Transverse colon (tissue), 4 donors: Measurements from ENCODE around the gene TUSC2.

Source experiments
- EP300 ChIP-seq: sonication (generic); formaldehyde crosslinking; IDR thresholded peaks from one replicate; pipeline ENCODE4 v1.6.1; 2017; ENCODE audit warnings: antibody characterized with exemption, low read depth
- POLR2A ChIP-seq: fragments of 450-650 bp; IDR thresholded peaks from one replicate; pipeline ENCODE4 v1.6.1; 2016; ENCODE audit warnings: antibody characterized with exemption, mild to moderate bottlenecking, moderate library complexity
- POLR2AphosphoS5 ChIP-seq, 3 donors: sonication (generic); formaldehyde crosslinking; IDR thresholded peaks; one replicate each; pipeline ENCODE4 v1.6.1; 2016; ENCODE audit warnings: antibody characterized with exemption in 3 of 3
- TF ChIP-seq, protein P1 (sequence below), 5 experiments: fragments of 200-600 bp in 3 of 5; fragments of 450-650 bp in 2 of 5; sonication (generic) in 3 of 5; IDR thresholded peaks; 1 replicate in 2 of 5; 2 replicates in 3 of 5; pipeline ENCODE4 v1.5.1; 2016 to 2017; ENCODE audit warnings: antibody characterized with exemption in 5 of 5, inconsistent platforms in 3 of 5, mild to moderate bottlenecking in 2 of 5, moderate library complexity in 1 of 5

DNA sequence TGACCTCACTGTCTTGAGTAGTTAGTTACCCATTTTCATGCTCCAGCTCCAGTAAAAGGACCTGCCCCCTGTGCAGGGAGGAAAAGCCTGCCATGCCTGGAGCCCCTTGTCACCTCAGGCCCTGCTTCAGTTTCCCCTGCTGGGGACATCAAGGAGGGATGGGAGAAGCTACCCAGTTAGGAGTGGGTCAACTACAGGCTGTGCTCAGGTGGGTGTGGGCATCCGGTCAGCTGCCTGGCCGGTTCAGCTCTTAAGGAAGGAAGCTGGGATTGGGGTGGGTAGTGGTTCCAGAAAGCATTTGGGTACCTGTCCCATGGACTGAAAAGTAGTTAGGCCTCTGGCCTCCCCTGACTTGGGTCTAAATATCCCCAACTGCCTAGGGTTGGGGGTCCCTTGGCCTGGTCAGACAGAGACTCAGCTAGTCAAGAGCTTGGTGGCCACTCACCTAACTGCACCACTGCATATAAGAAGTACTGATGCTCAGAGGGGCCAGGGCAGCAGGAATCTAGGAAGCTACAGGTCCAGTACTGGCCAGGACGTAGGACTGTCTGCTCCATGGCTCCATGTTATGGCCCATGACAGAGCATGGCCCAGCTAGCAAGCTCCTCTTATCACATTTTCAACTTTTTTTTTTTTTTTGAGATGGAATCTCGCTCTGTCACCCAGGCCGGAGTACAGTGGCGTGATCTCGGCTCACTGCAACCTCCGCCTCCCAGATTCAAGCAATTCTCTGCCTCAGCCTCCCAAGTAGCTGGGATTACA, 48.6 kb downstream of the TUSC2 start:
- TF ChIP-seq, protein P1, sequence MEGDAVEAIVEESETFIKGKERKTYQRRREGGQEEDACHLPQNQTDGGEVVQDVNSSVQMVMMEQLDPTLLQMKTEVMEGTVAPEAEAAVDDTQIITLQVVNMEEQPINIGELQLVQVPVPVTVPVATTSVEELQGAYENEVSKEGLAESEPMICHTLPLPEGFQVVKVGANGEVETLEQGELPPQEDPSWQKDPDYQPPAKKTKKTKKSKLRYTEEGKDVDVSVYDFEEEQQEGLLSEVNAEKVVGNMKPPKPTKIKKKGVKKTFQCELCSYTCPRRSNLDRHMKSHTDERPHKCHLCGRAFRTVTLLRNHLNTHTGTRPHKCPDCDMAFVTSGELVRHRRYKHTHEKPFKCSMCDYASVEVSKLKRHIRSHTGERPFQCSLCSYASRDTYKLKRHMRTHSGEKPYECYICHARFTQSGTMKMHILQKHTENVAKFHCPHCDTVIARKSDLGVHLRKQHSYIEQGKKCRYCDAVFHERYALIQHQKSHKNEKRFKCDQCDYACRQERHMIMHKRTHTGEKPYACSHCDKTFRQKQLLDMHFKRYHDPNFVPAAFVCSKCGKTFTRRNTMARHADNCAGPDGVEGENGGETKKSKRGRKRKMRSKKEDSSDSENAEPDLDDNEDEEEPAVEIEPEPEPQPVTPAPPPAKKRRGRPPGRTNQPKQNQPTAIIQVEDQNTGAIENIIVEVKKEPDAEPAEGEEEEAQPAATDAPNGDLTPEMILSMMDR (IDR thresholded peaks at IDR 0.05) = no peak
- TF ChIP-seq POLR2A = no peak
- no peak for TF ChIP-seq POLR2AphosphoS5 (IDR thresholded peaks at IDR 0.05)
- TF ChIP-seq EP300 = no peak
